ENCODE data around the gene NGB.

NGB gene

GRCh38 chr14:77238996-77239395 is 32.0 kb downstream of the NGB start:
- no peak for DNase-seq (ENCODE audit: low read depth in 3 of 3, low spot score in 1 of 3)

DNA sequence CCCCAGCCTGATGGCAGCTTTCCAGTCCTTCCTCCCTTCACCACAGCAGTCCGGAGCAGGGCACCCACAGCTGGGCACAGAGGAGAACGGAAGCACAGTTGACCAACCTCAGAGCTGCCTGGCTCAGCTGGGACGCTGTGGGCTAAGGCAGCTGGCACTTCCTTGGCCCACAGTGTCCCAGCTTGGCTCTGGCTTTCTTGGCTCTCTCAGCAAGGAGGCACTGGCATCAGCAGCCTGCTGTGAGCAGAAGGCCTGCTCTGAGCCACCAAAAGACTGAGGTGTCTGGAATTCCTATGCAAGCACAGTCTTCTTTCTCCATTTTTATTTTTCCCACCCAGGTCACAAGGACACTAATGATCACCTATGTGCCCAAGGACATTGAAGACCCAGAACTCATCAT is 32.6 kb downstream of the NGB start:
- DNase-seq (ENCODE audit: low read depth in 3 of 3, low spot score in 1 of 3) = no peak

GRCh38 chr14:77236814-77237213 is 34.2 kb downstream of the NGB start:
- DNase-seq (ENCODE audit: low read depth in 3 of 3, low spot score in 1 of 3) = no peak

- DNase-seq (ENCODE audit: low read depth in 3 of 3, low spot score in 1 of 3) = no peak
These were observed 39.3 kb downstream of the NGB start for GRCh38 chr14:77231721-77232120.

DNA sequence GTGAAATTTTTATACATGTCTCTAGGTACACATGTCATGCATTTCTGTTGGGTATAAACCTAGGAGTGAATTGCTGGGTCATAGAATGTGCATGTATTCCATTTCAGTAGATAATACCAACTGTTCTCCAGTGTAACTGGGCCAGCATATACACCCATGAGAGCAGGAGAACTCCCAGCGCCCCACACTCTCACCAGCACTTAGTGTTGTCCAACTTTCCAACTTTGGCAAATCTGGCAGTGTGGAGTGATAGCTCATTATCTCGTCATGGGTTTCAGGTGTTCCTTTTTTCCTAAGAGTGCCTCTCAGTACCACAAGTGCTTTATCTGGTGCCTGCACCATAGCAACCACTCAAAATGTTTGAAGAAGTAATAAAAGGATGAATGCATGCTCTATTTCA is 40.1 kb downstream of the NGB start:
- DNase-seq (ENCODE audit: low read depth in 3 of 3, low spot score in 1 of 3) = no peak

GRCh38 chr14:77228056-77228455 is 43.0 kb downstream of the NGB start:
- no peak for DNase-seq (ENCODE audit: low read depth in 3 of 3, low spot score in 1 of 3)

DNA sequence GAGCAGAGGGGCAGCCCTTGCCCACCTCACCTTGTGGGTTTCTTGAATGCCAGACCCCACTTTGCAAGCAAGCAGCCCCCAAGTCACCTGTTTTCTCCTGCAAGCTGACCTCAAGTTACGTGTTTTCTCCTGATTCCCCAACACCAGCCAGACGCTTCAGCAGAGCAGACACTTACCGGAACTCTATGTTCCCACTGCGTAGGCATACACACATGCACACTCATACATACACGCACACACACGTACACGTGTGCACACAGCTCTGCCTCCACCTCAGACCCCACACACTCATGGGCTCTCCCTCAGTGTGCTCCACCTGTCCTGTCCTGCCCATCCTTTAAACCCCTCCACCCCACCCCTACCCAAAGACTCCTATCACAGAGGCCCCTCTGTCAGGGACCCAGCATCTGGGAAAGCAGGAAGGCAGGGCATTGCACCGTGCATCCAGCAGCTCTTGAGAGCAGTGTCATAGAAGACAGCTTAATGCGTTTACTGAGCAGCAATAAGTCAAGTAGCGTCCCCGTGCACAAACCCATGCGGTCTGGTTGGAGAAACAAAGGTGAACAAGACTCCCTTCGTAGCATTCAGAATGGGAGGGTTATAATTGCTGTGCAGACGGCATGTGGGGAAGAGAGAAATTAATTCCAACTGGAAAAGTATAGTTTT is 45.0 kb downstream of the NGB start:
- no peak for DNase-seq (ENCODE audit: low read depth in 3 of 3, low spot score in 1 of 3)

GRCh38 chr14:77225254-77225653 is 45.8 kb downstream of the NGB start:
- no peak for DNase-seq (ENCODE audit: low read depth in 3 of 3, low spot score in 1 of 3)

DNA sequence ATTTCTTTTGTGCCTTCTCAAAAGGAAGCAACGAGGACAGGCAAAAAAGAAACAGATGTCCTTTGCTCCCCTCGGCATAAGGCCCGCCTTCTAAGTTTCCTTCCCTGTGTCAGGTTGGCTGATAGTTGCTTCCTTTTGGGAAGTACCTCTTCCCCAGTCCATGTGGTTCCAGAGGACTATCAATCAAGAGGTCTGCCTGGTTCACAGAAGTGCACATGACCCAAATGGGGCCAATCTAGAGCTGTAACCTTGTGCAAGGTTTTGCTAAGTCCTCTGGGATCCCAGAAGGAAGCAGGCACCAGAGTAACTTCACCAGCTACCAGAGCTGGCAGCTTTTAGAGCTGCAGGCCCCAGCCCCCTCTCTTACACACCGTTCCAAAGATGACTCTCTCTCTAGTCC is 46.8 kb downstream of the NGB start:
- no peak for DNase-seq (ENCODE audit: low read depth in 3 of 3, low spot score in 1 of 3)

DNA sequence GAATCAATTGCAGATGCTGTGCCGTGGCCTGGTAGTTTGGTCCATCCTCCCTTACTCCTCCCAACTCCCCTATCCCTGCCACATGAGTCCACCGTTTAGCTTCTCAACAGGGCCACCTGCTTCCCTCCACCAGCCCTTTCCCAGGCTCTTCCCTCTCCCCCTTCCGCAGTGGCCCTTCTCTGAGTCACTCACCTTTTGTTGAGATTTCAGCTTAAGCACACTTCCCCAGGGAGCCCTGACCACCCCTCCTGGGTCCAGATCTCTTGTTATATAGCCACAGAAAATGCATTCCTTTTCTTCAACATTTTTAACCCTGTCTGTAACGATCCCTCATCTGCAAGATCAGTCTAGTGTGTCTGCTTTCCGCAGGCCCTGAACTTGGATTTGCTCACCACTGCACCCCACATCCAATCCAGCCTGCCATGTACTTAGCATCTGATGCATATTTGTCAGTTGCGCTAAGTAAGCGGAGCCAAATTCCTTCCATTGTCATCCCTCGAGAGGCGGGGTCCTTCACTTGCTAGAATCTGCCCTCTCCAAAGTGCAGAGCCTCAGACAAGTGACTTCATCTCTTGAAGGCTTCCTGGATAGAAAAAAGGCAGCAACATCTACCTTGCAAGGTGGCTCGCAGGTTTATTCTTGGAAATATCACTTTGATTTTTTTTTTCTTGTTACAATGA is 48.3 kb downstream of the NGB start:
- no peak for DNase-seq (ENCODE audit: low read depth in 3 of 3, low spot score in 1 of 3)

GRCh38 chr14:77221241-77221871 is 49.6 kb downstream of the NGB start:
- DNase-seq (ENCODE audit: low read depth in 3 of 3, low spot score in 1 of 3) = no peak

- no peak for DNase-seq (ENCODE audit: low read depth in 3 of 3, low spot score in 1 of 3)
These were observed 50.6 kb downstream of the NGB start for GRCh38 chr14:77220246-77221017.

DNA sequence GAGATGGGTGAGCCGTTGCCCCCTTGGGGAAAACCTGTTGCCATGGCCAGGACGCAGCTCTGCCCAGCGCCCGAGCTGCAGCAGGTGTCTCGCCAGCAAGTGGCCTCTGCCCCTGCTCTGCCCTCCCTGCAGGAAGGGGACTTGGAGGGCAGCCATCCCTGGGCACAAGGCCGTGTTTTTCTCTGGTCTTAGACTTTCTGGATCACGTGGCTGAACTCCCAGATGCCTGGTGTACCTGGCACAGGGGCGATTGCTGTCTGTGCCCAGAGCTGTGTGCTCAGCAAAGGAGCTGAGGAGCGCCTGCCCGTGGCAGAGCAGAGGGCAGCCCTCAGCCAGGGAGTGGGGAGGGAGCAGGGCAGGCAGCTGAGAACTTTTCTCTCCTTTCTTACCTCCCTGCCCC is 51.4 kb downstream of the NGB start:
- DNase-seq (ENCODE audit: low read depth in 3 of 3, low spot score in 1 of 3) = no peak

- DNase-seq (ENCODE audit: low read depth in 3 of 3, low spot score in 1 of 3) = no peak
These were observed 53.5 kb downstream of the NGB start for GRCh38 chr14:77217551-77217950.
